ENCODE measurements around the gene PAF1. TPM values are rescaled to one million over a fixed set of nuclear protein-coding genes. Genes with fewer than 3 reads are reported as not detected.

The PAF1 gene
- total and polyA plus RNA-seq, 2 donors (not counting 1 experiment from before 2014, with no cell fraction given): 46.4 to 65.5 TPM

DNA sequence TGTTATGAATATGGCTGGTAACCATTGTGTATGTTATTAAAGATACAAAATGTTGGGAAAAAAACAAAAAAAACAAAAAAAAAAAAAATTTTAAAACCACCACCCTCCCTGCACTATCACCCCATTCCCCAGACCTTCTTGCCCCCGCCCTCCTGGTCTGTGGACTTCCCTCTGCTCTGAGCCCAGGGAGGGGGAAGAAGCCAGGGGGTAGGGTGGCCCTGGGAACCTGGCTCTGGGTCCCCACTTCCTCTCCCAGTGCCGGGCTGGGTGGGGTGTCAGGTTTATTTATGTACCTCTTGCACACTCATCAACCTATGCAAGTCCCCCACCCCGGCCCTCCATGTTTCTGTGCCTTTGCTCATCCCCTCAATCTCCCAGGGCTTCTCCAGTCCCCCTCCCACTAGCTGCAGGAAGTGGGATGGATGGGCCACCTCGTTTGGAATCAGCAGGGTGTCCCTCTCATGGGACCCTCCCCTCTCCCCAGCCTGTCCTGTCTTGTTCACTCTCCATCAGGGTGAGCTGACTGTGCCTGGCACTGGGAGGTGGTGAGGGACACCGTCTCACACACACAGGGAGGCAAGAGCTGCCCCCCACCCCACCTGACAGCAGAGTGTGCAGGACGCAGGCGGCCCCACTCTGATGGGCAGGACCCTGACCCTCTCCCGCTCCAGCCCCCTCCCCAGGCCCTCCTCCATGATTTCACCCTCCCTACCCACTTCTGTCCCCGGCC lies 5.9 kb downstream of the PAF1 start:
- no peak for DNase-seq (ENCODE audit: low read depth in 2 of 2)
- H3K27me3 ChIP-seq (ENCODE audit: control insufficient read depth, insufficient read depth, low read length): no peaks in the 10 kb centered on the region
- no peak overlapping the region for H3K4me3 ChIP-seq (replicated peaks in 1 of 4; ENCODE audit: control extremely low read depth in 1 of 4, insufficient read depth in 1 of 4, low read depth in 3 of 4, low read length in 4 of 4)
- no peak overlapping the region for H3K9ac ChIP-seq (ENCODE audit: insufficient read depth, low read length)
- H3K36me3 ChIP-seq (ENCODE audit: control insufficient read depth, insufficient read depth, low read length): peaks cover 45% of the 10 kb centered on the region
- no peak overlapping the region for H3K4me2 ChIP-seq (ENCODE audit: extremely low read depth, insufficient read depth, low read length)
- H3K79me2 ChIP-seq (ENCODE audit: control insufficient read depth, insufficient read depth, low read length): peaks cover 8% of the 10 kb centered on the region
- no peak overlapping the region for H3K27ac ChIP-seq (ENCODE audit: insufficient read depth, low read length)
- no peaks in the 10 kb centered on the region for H3K9me3 ChIP-seq (ENCODE audit: control insufficient read depth, insufficient read depth, low read depth, low read length)
- no peaks in the 10 kb centered on the region for H4K20me1 ChIP-seq (ENCODE audit: control insufficient read depth, extremely low read depth, insufficient read depth, low read length)
- H2AFZ ChIP-seq (ENCODE audit: low read length): no peak overlapping the region
- no peak for TF ChIP-seq EZH2 (IDR thresholded peaks at IDR 0.05; ENCODE audit: low read length, missing control alignments)
- TF ChIP-seq, protein P1, sequence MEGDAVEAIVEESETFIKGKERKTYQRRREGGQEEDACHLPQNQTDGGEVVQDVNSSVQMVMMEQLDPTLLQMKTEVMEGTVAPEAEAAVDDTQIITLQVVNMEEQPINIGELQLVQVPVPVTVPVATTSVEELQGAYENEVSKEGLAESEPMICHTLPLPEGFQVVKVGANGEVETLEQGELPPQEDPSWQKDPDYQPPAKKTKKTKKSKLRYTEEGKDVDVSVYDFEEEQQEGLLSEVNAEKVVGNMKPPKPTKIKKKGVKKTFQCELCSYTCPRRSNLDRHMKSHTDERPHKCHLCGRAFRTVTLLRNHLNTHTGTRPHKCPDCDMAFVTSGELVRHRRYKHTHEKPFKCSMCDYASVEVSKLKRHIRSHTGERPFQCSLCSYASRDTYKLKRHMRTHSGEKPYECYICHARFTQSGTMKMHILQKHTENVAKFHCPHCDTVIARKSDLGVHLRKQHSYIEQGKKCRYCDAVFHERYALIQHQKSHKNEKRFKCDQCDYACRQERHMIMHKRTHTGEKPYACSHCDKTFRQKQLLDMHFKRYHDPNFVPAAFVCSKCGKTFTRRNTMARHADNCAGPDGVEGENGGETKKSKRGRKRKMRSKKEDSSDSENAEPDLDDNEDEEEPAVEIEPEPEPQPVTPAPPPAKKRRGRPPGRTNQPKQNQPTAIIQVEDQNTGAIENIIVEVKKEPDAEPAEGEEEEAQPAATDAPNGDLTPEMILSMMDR (conservative IDR thresholded peaks at IDR 0.05 in 1 of 2, IDR thresholded peaks at IDR 0.05 in 1 of 2; ENCODE audit: low read depth in 1 of 2, low read length in 2 of 2): no peak
- H3K4me1 ChIP-seq (ENCODE audit: control insufficient read depth, extremely low read depth, insufficient read depth, low read length): peaks cover 8% of the 10 kb centered on the region

DNA sequence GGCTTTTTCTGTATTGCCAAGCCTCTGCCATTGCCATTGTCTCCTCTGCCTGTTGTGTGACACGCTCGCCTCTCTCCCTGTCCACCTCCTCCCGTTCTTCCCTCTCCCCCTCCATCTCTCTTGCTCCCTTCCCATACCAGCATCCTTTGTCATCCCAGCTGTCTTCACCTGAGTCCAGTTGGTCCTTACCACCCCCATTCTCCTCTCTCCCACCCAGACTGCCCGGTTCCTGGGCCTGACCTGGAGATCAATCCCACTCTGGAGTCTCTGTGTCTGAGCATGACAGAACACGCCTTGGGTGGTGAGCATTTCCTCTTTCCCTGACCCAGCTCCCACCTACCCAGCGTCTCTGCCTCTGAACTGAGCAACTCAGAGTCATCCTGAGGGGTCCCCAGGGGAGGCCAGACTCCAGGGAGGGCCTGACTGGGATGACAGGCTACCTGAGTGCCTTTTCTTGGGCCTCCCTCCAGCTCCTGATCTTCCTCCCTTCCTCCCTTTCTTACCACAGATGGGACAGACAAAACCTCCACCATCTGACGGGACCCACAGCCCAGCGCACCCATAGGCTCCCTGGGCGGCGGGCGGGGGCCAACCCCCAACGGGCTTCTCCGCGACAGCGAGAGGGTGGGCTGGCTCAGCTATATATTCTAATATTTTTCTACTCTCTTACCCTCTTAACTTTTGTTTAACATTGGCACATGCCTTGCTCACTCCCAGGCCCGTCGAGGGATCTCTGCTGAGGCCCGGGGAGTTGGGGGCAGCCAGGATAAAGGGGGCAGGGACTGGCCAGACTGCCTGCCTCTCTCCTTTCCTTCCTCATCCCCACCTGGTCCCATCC lies 7.7 kb downstream of the PAF1 start:
- no peak for DNase-seq (ENCODE audit: low read depth in 2 of 2)
- no peak overlapping the region for H2AFZ ChIP-seq (ENCODE audit: low read length)
- H3K9me3 ChIP-seq (ENCODE audit: control insufficient read depth, insufficient read depth, low read depth, low read length): no peaks in the 10 kb centered on the region
- H4K20me1 ChIP-seq (ENCODE audit: control insufficient read depth, extremely low read depth, insufficient read depth, low read length): no peaks in the 10 kb centered on the region
- H3K9ac ChIP-seq (ENCODE audit: insufficient read depth, low read length): no peak overlapping the region
- no peak overlapping the region for H3K4me2 ChIP-seq (ENCODE audit: extremely low read depth, insufficient read depth, low read length)
- no peaks in the 10 kb centered on the region for H3K27me3 ChIP-seq (ENCODE audit: control insufficient read depth, insufficient read depth, low read length)
- H3K79me2 ChIP-seq (ENCODE audit: control insufficient read depth, insufficient read depth, low read length): no peaks in the 10 kb centered on the region
- peaks cover 3% of the 10 kb centered on the region for H3K4me1 ChIP-seq (ENCODE audit: control insufficient read depth, extremely low read depth, insufficient read depth, low read length)
- H3K36me3 ChIP-seq (ENCODE audit: control insufficient read depth, insufficient read depth, low read length): peaks cover 37% of the 10 kb centered on the region
- no peak overlapping the region for H3K27ac ChIP-seq (ENCODE audit: insufficient read depth, low read length)
- H3K4me3 ChIP-seq (replicated peaks in 1 of 4; ENCODE audit: control extremely low read depth in 1 of 4, insufficient read depth in 1 of 4, low read depth in 3 of 4, low read length in 4 of 4): no peak overlapping the region
- no peak for TF ChIP-seq EZH2 (IDR thresholded peaks at IDR 0.05; ENCODE audit: low read length, missing control alignments)
- TF ChIP-seq, protein P1 (conservative IDR thresholded peaks at IDR 0.05 in 1 of 2, IDR thresholded peaks at IDR 0.05 in 1 of 2; ENCODE audit: low read depth in 1 of 2, low read length in 2 of 2): no peak

- no peak for TF ChIP-seq EZH2 (IDR thresholded peaks at IDR 0.05; ENCODE audit: low read length, missing control alignments)
- Histone ChIP-seq H3K4me3 (replicated peaks in 1 of 4; ENCODE audit: control extremely low read depth in 1 of 4, insufficient read depth in 1 of 4, low read depth in 3 of 4, low read length in 4 of 4) (no peak overlapping the region), H2AFZ (ENCODE audit: low read length) (no peak overlapping the region), H3K36me3 (ENCODE audit: control insufficient read depth, insufficient read depth, low read length) (peaks cover 43% of the 10 kb centered on the region), H3K27me3 (ENCODE audit: control insufficient read depth, insufficient read depth, low read length) (no peaks in the 10 kb centered on the region), H3K79me2 (ENCODE audit: control insufficient read depth, insufficient read depth, low read length) (no peaks in the 10 kb centered on the region), H3K9ac (ENCODE audit: insufficient read depth, low read length) (no peak overlapping the region), H3K4me2 (ENCODE audit: extremely low read depth, insufficient read depth, low read length) (no peak overlapping the region), H3K27ac (ENCODE audit: insufficient read depth, low read length) (no peak overlapping the region), H3K9me3 (ENCODE audit: control insufficient read depth, insufficient read depth, low read depth, low read length) (no peaks in the 10 kb centered on the region), H3K4me1 (ENCODE audit: control insufficient read depth, extremely low read depth, insufficient read depth, low read length) (no peaks in the 10 kb centered on the region), H4K20me1 (ENCODE audit: control insufficient read depth, extremely low read depth, insufficient read depth, low read length) (no peaks in the 10 kb centered on the region)
- DNase-seq (ENCODE audit: low read depth in 2 of 2): no peak
These were observed 8.8 kb downstream of the PAF1 start for GRCh38 chr19:39381910-39382611.
